ENCODE measurements around the gene PP2D1. TPM values are rescaled to one million over a fixed set of nuclear protein-coding genes. Genes with fewer than 3 reads are reported as not detected.
"Not testable (repeated sequence)": the region's sequence is repeated elsewhere in the genome, so short reads cannot be mapped to it uniquely, and the experiment has no call there.

PP2D1 gene
- total RNA-seq, 2 donors from 2014 or later = not detected

- Histone ChIP-seq H3K27me3 (no peaks in the 10 kb centered on the region), H3K4me3 (no peak overlapping the region), H3K36me3 (no peaks in the 10 kb centered on the region), H3K9me3 (no peaks in the 10 kb centered on the region), H3K4me1 (peaks cover 2% of the 10 kb centered on the region), H3K9ac (ENCODE audit: low read depth in 2 of 2, low read length in 2 of 2) (no peak overlapping the region), H3K27ac (no peak overlapping the region)
- intact Hi-C loops (cut with DNase I) = no loop called here
- no peak for DNase-seq
- no peak for TF ChIP-seq CTCF (IDR thresholded peaks at IDR 0.05)
These were observed 51.4 kb downstream of the PP2D1 start for GRCh38 chr3:19960696-19961095.

DNA sequence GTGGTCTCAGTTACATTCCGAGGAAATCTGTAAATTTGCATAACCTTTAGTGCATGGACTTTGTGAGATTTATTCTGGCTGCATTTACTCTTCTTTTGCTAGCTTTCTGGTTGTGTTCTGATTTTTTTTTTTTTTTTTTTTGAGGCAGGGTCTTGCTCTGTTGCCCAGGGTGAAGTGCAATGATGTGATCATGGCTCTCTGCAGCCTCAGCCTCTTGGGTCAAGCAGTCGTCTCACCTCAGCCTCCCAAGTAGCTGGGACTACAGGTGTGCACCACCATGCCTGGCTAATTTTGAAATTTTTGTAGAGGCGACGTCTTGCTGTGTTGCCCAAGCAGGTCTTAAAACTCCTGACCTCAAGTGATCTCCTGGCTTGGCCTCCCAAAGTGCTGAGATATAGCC, 52.6 kb downstream of the PP2D1 start:
- Histone ChIP-seq H3K9me3 (no peaks in the 10 kb centered on the region), H3K4me1 (peaks cover 2% of the 10 kb centered on the region), H3K4me3 (no peak overlapping the region), H3K36me3 (no peaks in the 10 kb centered on the region), H3K9ac (ENCODE audit: low read depth in 2 of 2, low read length in 2 of 2) (no peak overlapping the region), H3K27me3 (no peaks in the 10 kb centered on the region), H3K27ac (no peak overlapping the region)
- no peak for DNase-seq
- intact Hi-C loops (cut with DNase I) = no loop called here
- TF ChIP-seq CTCF (IDR thresholded peaks at IDR 0.05) = no peak

GRCh38 chr3:19957354-19957753, 54.7 kb downstream of the PP2D1 start:
- H3K4me3 ChIP-seq; H3K4me1 ChIP-seq; H3K9ac ChIP-seq (ENCODE audit: low read depth in 2 of 2, low read length in 2 of 2); H3K36me3 ChIP-seq; H3K27ac ChIP-seq; H3K9me3 ChIP-seq; DNase-seq; H3K27me3 ChIP-seq; intact Hi-C loops (cut with DNase I): not testable (repeated sequence)

DNA sequence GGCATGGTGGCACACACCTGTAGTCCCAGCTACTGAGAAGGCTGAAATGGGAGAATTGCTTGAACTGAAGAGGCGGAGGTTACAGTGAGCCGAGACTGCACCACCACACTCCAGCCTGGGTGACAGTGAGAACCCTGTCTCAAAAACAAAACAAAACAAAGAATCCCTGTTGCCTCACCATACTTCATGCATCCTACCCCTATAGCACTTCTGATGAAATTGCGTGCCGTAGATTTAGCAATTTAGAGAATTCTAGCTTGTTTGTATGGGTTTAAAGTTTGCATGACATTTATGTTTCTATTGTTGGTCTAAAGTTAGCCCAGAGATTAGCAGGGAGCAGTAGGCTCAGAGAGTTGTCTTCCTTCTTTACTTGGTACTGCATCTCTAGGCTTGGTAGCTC, 57.4 kb downstream of the PP2D1 start:
- Histone ChIP-seq H3K9ac (ENCODE audit: low read depth in 2 of 2, low read length in 2 of 2) (no peak overlapping the region), H3K4me3 (no peak overlapping the region), H3K36me3 (no peaks in the 10 kb centered on the region), H3K27ac (no peak overlapping the region), H3K4me1 (no peaks in the 10 kb centered on the region), H3K27me3 (no peaks in the 10 kb centered on the region), H3K9me3 (no peaks in the 10 kb centered on the region)
- DNase-seq = no peak
- no peak for TF ChIP-seq CTCF (IDR thresholded peaks at IDR 0.05)
- intact Hi-C loops (cut with DNase I) = no loop called here

GRCh38 chr3:19950316-19950715, 61.7 kb downstream of the PP2D1 start:
- no peak for DNase-seq
- intact Hi-C loops (cut with DNase I) = no loop called here
- Histone ChIP-seq H3K27me3 (no peaks in the 10 kb centered on the region), H3K27ac (no peak overlapping the region), H3K4me3 (no peak overlapping the region), H3K9ac (ENCODE audit: low read depth in 2 of 2, low read length in 2 of 2) (no peak overlapping the region), H3K4me1 (peaks cover 7% of the 10 kb centered on the region), H3K36me3 (no peaks in the 10 kb centered on the region), H3K9me3 (no peaks in the 10 kb centered on the region)
- no peak for TF ChIP-seq CTCF (IDR thresholded peaks at IDR 0.05)

GRCh38 chr3:19948226-19948591, 63.9 kb downstream of the PP2D1 start:
- H3K9me3 ChIP-seq = no peaks in the 10 kb centered on the region
- no peak for DNase-seq
- no peaks in the 10 kb centered on the region for H3K36me3 ChIP-seq
- H3K4me1 ChIP-seq = peaks cover 7% of the 10 kb centered on the region
- no peaks in the 10 kb centered on the region for H3K27me3 ChIP-seq
- intact Hi-C loops (cut with DNase I) = loop anchor here (5.0 kb wide), 2 partner anchors 94 to 239 kb away; partner anchors contain the start of genes KAT2B and SGO1
- TF ChIP-seq CTCF (IDR thresholded peaks at IDR 0.05) = no peak
- peak overlapping the region; percentile 99 for H3K27ac ChIP-seq
- peak overlapping the region; percentile 98 to 99 for H3K9ac ChIP-seq (ENCODE audit: low read depth in 2 of 2, low read length in 2 of 2)
- peak overlapping the region; percentile 88 for H3K4me3 ChIP-seq
